Coronary artery (tissue), 2 donors: ENCODE results near the gene ENOX1.

ENCODE experiments used
- DNase-seq: peaks from one replicate; pipeline ENCODE4 v3.0.0-alpha.2; 2017; ENCODE audit warnings: low spot score
- H3K27ac ChIP-seq, 2 donors: fragments of 200-600 bp; sonication (generic); one replicate each; pipeline ENCODE4 v1.5.1; 2016 to 2019
- H3K4me3 ChIP-seq: fragments of 200-600 bp; sonication (generic); 2 replicates; pipeline ENCODE4 v1.5.1; 2016; ENCODE audit warnings: mild to moderate bottlenecking, moderate library complexity
- TF ChIP-seq, protein P1 (sequence below): fragments of 200-600 bp; sonication (generic); IDR thresholded peaks from one replicate; pipeline ENCODE4 v1.5.1; 2019; ENCODE audit warnings: antibody characterized with exemption

Gene ENOX1

DNA sequence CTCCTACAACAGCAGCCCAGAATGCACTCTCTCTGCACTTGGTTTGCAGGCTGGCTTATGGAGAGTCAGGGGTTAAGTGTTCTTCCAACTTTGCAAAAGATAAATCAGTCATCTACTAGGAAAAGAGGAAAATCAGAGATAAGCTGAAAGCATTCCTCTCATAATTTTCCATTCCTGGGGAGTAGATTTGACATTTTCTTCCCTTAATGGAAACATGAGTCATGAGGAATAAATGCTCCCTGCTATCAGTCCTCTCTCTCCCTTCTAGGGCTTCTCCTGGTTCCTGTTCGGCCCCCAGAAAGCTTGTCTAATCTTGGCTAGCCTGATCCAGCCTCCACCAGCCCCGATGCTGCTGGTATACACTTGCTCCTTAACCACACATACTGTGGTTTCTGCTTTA is 28.4 kb upstream of the ENOX1 start:
- TF ChIP-seq, protein P1, sequence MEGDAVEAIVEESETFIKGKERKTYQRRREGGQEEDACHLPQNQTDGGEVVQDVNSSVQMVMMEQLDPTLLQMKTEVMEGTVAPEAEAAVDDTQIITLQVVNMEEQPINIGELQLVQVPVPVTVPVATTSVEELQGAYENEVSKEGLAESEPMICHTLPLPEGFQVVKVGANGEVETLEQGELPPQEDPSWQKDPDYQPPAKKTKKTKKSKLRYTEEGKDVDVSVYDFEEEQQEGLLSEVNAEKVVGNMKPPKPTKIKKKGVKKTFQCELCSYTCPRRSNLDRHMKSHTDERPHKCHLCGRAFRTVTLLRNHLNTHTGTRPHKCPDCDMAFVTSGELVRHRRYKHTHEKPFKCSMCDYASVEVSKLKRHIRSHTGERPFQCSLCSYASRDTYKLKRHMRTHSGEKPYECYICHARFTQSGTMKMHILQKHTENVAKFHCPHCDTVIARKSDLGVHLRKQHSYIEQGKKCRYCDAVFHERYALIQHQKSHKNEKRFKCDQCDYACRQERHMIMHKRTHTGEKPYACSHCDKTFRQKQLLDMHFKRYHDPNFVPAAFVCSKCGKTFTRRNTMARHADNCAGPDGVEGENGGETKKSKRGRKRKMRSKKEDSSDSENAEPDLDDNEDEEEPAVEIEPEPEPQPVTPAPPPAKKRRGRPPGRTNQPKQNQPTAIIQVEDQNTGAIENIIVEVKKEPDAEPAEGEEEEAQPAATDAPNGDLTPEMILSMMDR: no peak
- DNase-seq: no peak
- Histone ChIP-seq H3K4me3 (peak overlapping the region; percentile 3), H3K27ac (peak overlapping the region in 1 of 2 donors; percentile 71)

DNA sequence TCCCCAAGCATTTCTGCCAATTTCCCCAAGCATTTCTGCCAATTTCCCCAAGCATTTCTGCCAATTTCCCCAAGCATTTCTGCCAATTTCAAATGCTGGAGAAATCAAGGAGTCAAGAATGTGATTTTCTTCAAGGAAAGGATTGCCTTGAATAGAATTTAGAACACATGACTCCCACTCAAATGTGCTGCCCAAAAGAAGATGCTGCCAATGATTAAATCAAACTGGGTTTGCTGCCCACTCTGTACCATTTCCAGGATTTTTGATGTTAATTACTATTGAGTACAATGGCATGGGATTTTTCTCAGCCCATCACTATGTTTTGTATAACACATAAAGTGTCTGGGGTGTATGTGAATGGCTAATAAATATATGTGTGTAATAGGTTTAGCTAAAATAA is 21.9 kb upstream of the ENOX1 start:
- Histone ChIP-seq H3K27ac (no peak overlapping the region), H3K4me3 (no peak overlapping the region)
- DNase-seq: no peak
- TF ChIP-seq, protein P1: no peak

DNA sequence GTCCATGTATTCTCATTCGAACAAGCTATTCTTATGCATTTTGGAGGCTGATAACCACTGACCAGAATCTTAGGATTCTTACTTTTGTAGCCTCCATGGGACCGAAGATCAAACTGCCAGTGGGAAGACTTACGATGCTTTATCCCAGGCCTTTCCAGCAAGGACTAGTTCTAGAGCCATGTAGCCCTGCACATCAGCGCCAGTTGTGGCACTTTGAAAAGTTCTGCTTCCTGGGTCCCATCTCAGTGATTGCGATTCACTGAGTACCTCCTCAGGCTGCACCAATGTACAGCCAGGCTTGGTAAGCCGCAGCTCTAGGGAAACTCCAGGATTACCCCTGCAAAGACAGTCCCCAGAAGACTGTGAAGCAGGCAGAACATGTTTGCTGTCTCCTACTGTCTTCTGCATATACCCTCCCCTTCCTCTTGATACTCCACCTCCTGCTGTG is 18.9 kb upstream of the ENOX1 start:
- Histone ChIP-seq H3K4me3 (no peak overlapping the region), H3K27ac (no peak overlapping the region)
- TF ChIP-seq, protein P1: no peak
- DNase-seq: no peak

DNA sequence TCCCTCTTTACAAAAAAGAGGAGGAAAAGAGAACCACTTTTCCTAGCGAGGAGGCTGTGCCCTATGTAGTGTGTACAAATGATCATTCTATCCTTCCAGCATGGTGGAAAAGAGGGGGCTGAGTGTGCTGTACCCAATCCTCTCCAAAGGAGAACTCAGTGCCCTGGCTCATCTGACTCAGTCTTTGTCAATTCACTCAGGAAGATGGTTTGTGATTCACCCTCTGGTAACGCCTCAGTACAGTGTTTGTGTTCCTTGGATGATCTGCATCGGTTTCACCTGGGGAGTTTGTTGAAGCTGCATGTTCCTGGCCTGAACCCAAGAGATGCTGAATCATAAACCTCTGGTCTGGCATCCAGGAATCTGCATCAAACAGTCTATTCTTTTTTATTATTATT is 18.3 kb upstream of the ENOX1 start:
- DNase-seq: no peak
- no peak overlapping the region for H3K27ac ChIP-seq

DNA sequence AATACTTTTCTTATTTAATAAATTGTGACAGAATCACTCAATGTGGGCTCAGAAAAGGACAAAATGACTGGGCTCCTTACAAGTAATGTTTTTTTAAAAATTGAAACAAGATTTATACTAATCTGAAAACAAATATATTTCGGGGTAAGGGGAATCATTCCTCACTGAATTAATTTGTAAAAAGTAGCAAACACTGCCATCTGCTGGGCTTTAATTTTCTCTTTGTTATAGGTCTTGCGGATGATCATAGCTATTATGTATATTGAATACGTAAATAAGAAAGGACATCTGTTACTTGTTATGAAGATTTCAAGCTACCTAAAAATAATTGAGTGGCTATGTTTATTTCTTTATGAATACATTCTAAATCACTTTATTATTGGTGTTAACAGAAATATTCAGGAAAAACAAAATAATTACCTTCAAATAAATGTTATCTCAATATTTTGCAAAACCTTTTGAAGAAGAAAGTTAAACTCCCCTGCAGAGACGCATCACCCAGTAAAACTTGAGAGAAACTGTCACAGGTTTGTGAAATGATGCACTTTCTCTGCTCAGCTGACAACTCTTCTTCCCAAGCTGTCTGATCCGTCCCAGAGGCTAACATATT is 17.8 kb upstream of the ENOX1 start:
- TF ChIP-seq, protein P1: peak; percentile 28
- peak overlapping the region; percentile 18 for H3K4me3 ChIP-seq
- no peak overlapping the region for H3K27ac ChIP-seq
- DNase-seq: no peak

More for the DNA sequence above, 18.3 kb upstream of the ENOX1 start:
- peak overlapping the region; percentile 18 for H3K4me3 ChIP-seq
- TF ChIP-seq, protein P1: no peak

DNA sequence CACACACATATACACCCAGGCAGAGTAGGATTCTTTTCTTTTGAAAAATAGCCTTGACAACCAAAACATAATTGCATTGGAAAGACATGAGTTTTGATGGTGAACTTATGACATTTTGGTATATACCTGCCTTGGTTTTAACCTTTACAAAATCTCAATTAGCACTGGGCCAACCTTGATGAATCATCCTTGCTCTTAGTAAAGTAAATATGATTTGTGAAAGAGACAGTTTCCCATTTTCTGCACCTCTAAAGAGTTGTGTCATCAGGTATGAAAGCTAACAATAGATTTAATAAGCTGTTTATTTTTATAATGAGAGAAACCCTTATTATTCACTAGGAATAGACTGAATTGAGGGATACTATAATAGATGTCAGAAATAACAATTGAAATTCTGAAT is 15.7 kb upstream of the ENOX1 start:
- TF ChIP-seq, protein P1: no peak
- no peak overlapping the region for H3K27ac ChIP-seq
- DNase-seq: no peak
- H3K4me3 ChIP-seq: no peak overlapping the region

DNA sequence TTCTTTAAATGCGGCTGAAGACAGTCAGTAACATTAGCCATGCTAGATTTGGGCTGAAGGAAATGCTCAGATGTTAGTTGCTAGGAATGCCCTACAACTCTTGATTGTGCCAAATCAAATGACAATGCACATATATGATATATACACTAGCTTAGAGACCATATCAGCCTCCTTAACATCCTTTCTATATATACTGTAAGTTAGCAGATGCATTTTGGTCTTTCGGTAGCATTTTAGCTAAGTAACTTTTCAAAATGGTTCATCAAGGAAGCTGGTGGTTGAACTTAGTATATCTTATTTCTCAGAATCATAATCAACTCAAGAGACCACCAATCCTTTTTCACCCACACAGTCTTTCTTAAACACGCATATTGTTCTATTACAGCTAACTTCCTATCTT is 14.1 kb upstream of the ENOX1 start:
- TF ChIP-seq, protein P1: no peak
- DNase-seq: no peak
- Histone ChIP-seq H3K4me3 (no peak overlapping the region), H3K27ac (no peak overlapping the region)
